ENCODE results near the gene ZNF582.

The ZNF582 gene

DNA sequence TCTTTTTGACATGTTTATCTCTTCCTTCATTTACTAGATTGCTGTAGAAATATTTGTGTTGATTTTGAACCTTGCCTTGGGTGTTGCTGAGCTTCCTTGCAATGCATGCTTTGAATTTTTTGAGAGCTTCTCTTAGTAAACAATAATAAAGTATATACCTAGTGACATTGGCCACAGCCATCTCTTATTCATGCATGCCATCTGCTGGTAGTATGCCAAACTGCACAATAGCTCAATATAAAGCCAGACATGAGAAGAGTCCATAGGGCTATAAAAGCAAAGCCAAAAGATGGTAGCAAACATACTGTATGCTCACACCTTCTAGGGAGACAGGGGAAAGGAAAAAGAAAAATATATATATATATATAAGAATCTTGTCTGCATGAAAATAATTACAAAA lies 59.8 kb downstream of the ZNF582 start:
- H2BK12ac ChIP-seq (ENCODE audit: low read length in 2 of 2) = no peak overlapping the region
- no peak overlapping the region for H2AFZ ChIP-seq (ENCODE audit: low read depth, low read length)
- no peak overlapping the region for H3K9ac ChIP-seq (ENCODE audit: low read length)
- no peak overlapping the region for H3K4me3 ChIP-seq (ENCODE audit: insufficient read depth in 1 of 2, low read depth in 1 of 2, low read length in 2 of 2)
- H2BK120ac ChIP-seq (ENCODE audit: low read depth, low read length) = no peak overlapping the region
- H2BK15ac ChIP-seq (ENCODE audit: low read depth, poor library complexity, severe bottlenecking) = no peak overlapping the region
- H3K4me1 ChIP-seq (ENCODE audit: control insufficient read depth, insufficient read depth, low read depth, low read length) = no peaks in the 10 kb centered on the region
- H2AK5ac ChIP-seq (ENCODE audit: low read length, severe bottlenecking) = no peak overlapping the region
- H3K36me3 ChIP-seq (ENCODE audit: control insufficient read depth in 1 of 2, insufficient read depth in 2 of 2, low read depth in 1 of 2, low read length in 2 of 2) = no peaks in the 10 kb centered on the region
- H3K27ac ChIP-seq (ENCODE audit: low read length, poor library complexity, severe bottlenecking) = no peak overlapping the region
- H3K4me2 ChIP-seq (ENCODE audit: low read length, poor library complexity, severe bottlenecking) = no peak overlapping the region
- no peak overlapping the region for H2BK5ac ChIP-seq (ENCODE audit: low read depth, low read length, poor library complexity, severe bottlenecking)
- no peaks in the 10 kb centered on the region for H3K79me1 ChIP-seq (replicated peaks; ENCODE audit: low read length, poor library complexity, severe bottlenecking)
- peaks cover 7% of the 10 kb centered on the region for H3K9me3 ChIP-seq (ENCODE audit: control insufficient read depth, low read length)
- no peaks in the 10 kb centered on the region for H3K27me3 ChIP-seq (ENCODE audit: control insufficient read depth in 1 of 2, insufficient read depth in 1 of 2, low read length in 2 of 2)
- H4K91ac ChIP-seq (ENCODE audit: low read length) = no peak overlapping the region
- no peak overlapping the region for H3K18ac ChIP-seq (ENCODE audit: low read depth in 1 of 2, low read length in 2 of 2)
- no peak overlapping the region for H3K4ac ChIP-seq (ENCODE audit: low read depth in 1 of 2, low read length in 2 of 2)
- H3K23ac ChIP-seq (ENCODE audit: low read length in 2 of 2) = no peak overlapping the region
- no peak overlapping the region for H3K14ac ChIP-seq (ENCODE audit: low read length in 2 of 2)
- H4K8ac ChIP-seq (ENCODE audit: low read length) = no peak overlapping the region
- DNase-seq = peak; percentile 70

Data from mesenchymal stem cell (in vitro differentiated cells and primary cell).